Measurements from ENCODE around the gene UPP2. TPM values are rescaled to one million over a fixed set of nuclear protein-coding genes. Genes with fewer than 3 reads are reported as not detected.

UPP2 gene
- not detected for total RNA-seq

DNA sequence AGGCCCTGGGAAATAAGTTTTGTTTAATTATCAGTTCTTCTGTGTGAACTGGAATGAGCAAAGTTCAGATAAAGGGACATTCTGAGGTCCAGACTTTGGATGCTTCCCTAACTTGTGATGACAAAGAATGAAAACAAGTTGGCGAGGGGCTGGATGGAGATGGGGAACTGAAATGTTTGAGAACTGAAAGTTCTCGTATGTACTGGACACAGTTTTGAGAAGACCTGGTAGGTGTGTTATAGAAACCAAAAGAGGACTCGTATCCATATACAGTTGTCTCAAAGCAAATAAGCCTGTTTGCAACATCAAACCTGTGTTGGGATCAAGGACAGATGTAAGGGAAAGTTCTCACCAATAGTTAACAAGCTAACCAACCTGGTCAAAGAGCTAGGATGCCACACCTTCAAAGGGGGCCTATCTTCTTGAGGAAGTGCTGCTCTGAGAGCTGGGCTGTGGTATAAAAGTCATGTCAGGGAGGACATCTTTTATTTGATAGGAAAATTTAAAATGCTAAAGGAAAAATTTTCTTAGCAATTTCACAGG is at the start of gene UPP2:
TSS of gene UPP2 (plus strand) at position 493 of the 543 bp plus-strand sequence. CDS start 188 bp downstream, outside the sequence.
- no peak for ATAC-seq

DNA sequence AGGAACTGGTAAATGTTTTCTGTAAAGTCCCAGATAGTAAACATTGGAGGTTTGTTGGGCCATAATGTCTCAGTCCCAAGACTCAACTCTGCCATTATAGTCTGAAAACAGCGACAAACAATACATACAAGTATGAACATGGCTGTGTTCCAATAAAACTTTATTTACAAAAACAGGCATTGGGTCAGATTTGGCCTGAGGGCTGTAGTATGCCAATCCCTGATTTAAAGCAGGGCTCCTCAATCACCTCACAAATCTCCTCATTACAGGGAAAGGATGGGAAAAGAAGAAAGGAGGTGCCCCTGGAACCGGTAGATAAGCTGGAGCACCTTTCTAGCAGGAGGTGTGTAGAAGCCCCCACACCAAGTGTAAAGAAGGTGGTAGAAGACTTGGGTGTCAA is 48.9 kb upstream of the UPP2 start:
- no peak for ATAC-seq

DNA sequence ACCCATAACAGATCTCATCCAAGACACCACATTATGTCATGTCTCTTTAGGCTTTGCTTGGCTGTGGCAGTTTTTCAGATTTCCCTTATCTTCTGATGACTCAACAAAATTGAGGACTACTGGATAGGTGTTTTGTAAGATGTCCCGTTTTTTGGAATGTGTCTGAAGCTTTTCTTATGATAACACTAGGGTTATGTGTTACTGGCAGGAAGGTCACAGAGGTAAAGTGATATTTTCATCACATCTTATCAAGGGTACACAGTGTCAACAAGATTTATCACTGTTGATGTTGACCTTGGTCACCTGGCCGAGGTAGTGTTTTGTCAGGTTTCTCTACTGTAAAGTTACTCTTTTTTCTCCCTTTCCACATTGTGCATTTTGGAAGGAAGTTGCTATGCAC is 44.8 kb upstream of the UPP2 start:
- no peak for ATAC-seq

DNA sequence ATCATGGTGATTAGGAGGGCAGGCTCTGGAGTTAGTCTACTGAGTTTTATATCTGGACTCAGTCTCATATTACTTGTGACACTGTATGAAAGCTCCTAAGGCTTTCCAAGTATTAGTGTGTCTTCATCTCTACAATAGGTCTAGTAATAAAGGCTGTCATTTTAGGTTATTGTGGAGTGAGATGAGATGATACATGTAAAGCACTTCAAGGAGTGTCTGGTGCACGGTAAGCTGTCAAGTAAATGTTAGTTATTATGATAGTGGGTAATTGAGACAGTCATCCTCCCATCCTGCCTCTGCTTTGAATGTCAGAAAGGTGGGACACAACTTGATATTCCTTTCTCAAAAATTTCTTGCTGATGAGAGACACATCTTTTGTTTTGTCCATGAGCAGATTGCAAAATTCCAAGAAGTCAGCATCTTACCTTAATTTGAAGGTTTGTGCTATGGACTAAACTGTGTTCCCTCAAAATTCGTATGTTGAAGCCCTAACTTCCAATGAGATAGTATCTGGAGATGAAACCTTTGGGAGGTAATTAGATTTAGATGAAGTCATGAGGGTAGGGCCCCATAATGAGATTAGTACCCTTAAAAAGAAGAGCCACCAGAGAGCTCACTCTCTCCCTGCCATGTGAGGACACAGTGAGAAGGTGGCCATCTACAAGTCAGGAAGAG is 41.4 kb upstream of the UPP2 start:
- no peak for ATAC-seq

DNA sequence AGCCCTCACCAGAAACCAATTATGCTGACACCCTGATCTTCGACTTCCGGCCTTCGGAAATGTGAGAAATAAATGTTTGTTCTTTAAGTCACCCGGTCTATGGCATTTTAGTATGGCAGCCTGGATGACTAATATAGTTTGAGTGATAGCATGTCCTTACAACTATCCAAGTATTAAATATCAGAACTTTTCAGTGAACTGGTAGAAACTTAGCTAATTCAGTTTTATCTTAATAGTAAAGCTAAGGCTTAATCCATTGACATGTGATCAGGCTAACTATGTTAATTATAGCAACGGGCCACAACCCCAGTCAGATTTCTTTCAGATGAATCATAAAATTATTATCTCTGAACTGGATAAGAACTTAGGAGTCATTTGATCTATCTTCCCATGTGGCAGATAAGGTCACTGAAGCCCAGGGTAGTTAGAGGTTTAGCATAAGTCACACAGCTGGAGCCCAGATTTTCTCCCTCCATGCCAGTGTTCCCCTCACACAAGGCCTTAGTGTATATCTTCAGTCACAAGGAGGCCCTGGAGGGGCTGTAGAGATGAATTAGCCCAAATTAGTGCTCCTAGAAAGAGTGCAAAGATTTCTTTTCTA is 40.7 kb upstream of the UPP2 start:
- ATAC-seq: no peak

DNA sequence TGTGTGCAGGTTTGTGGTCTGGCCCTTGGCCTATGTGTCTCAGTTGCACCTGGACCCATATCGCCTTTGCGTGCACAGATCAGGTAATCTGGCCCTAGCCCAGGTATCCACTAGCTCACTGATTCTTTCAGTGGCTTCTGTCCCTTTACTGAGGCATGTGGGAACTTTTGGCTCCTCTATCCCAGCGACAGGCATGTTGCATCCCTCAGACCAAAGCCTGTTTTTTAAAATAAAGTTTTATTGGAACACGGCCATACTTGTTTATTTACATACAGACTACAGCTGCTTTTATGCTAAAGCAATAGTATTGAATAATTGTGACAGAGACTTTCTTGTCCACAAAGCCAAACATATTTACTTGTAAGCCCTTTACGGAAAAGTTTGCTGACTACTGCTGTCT is 39.9 kb upstream of the UPP2 start:
- ATAC-seq: no peak

DNA sequence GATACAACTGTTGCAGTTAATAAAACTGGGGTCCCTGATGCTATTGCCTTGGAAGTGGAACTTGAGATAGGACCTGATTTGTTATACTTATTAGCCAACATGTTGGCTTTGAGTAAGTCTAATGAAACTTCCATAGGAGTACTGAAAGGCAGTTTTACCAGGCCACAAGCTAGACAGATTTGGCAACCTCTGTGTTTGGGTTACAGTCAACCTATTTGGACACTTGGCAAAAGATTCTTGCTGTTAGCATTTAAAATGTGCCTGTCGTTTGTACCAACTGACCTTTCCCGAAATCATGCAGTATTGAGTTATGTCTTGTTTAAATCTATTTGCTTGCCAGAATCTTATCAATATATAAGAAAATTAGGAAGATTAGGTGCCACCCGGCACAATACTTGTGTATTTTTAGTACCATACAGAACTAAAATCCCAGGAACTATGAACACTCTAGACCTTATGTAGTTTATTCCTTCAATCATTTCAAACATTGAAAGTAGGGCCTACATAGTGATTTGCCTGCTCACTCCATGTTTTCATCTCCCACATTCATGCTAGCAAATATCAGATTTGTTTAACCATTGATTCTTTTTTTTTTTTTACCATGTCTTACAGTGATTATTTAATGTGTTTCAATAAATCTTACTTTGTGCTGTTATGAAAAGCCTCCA is 35.5 kb upstream of the UPP2 start:
- no peak for ATAC-seq

DNA sequence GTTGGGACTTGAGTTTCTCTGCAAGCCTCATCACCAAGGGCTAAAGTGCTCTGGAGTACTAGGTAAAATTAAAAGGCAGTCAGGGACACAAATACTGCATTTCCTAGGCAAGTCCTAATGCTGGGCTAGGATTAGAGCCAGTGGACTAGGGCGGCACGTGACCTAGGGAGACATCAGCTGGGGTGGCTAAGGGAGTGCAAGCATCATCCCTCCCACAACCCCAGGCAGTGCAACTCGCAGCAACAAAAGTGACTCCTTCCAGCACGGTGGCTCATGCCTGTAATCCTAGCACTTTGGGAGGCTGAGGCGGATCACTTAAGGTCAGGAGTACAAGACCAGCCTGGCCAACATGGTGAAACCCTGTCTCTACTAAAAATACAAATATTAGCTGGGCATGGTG is 30.7 kb upstream of the UPP2 start:
- no peak for ATAC-seq

DNA sequence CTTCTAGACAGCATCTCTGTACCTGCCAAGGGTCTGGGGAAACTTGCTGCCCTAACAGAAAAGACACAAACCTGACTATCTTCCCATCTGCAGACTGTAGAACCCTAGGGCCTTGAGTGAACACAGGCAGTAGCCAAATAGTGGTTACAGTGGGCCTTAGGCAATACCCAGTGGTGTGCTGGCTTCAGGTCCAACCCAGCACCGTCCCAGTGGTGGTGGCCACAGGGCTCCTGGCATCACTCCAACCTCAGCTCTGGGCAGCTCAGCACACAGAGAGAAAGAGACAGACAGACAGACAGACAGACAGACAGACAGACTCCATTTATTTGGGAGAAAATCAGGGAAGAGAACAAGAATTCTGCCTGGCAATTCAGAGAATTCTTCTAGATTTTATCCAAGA is 29.3 kb upstream of the UPP2 start:
- ATAC-seq: no peak

DNA sequence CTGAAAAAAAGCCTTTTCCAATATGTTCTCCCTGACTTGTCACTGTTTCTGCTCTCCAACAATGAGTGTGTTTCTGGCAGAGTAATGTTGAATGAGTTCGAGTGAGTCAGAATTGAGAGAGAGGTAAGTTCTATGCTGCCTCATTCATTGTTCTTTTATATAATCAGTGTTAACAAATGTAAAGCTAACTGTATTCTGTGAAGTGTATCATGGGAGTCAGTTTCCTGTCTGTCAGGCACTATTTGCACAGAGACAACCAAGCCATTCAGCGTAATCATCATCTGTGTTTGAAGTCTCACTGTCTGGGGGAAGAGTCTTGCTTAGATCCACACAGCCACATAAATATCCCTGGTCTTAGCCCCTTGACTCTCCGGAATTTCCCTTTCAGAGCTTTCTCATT is 22.0 kb upstream of the UPP2 start:
- peak; percentile 44 for ATAC-seq

DNA sequence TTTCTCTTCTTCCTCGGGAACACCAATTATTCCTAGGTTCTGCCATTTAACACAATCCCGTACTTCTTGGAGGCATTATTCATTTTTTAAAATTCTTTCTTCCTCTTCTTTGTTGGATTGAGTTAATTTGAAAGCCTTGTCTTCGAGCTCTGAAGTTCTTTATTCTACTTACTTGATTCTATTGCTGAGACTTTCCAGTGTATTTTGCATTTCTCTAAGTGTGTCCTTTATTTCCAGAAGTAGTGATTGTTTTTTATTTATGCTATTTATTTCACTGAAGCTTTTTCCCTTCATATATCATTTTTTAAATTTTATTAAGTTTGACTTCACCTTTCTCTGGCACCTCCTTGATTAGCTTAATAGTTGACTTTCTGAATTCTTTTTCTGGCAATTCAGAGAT is 13.6 kb upstream of the UPP2 start:
- no peak for ATAC-seq

DNA sequence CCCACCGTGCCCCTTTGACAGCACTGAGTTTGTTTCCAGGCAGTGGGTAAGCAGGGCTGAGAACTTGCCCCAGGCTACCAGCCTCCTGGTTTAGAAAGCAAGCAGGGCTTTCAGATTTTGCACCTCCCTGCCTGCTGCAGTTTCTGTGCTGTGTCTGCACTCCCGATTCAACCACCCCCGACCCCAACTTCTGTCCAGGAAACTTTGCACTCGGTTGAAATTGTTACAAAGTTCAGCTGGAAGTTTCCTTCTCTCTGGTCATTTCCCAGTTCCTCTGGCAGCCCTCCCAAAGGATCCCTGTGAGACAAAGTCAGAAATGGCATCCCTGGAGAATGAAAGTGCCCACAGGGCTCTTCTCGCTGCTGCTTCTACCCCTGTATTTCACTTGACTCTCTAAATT is 12.4 kb upstream of the UPP2 start:
- ATAC-seq: no peak

DNA sequence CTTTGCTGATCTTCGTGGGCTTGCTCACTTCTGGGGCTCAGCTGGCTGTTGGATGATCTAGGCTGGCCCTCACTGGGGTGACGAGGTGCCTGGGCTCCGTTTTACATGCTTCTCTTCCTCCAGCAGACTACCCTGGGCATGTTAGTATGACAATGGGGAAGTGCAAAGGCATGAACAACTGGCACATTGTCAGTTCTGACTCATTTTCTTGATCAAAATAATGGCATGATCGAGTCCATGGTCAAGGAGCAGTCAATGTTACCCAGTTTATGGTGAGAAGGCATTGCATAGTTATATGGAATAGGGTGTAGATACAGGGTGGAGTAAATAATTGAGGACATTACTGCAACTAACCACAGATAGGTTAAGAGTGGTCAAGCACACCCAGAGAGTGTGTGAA is 10.0 kb upstream of the UPP2 start:
- ATAC-seq: peak; percentile 32

DNA sequence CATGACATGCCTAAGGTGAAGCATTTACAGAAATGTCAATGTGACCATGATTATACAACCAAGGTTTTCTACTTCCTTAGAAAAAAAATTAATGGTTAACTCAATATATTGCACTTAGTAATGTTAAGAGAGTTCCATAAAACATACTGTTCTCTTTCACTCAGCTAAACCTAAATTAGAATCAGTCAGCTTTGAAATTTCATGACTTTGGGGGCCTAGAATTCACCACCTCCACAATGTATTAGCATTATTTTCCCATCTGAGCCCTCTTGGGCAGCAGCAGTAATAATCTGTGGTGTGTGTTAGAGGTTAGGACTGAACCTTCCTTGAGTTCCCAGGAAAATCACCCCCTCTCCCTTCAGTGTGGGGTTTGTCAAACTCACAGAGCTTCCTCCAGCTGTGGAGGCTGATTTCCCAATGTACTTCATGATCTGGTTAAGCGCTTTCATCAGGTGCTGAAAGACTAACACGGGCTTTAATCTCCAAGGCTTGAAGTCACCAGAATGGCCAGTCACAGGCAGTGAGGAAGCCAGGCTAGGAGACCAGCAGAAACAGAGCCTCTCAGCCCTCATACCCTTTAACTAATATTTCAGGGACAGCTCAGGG is 7.1 kb upstream of the UPP2 start:
- no peak for ATAC-seq

DNA sequence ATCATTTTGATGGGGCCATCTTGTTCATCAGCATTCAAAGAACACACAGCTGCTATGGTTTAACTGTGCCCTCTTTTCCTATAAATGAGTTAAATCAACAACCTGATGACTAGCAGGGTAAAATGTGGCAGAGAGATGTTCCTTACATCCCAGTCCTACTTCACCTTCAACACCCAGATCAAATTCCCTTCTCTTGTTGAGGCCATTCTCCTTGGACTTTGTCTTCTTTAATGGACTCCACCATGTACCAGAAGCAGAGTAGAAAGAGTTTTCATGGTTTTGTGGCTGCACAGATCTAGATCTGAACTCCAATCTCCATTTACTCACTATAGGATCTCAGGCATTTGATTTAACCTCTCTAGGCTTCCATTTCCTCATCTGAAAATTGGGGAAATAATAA is 6.4 kb upstream of the UPP2 start:
- no peak for ATAC-seq

DNA sequence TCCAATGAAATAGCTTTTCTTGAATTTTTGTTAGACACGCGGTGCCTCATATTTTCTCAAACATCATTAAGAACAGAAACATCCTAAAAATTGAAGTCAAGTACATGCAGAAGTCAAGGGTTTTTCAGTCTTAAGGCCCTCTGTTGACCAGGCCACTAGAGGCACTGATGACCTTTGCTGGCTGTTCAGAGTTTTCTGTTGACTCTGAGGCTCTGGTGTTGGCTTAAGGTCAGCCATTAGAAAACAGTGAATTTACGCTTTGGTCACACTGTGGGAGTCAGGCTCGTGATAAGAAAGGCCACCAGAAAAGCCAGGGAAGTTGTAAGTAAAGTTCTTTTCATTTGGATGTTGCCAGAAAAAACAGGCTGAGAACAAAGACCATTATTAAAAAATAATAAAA is 5.8 kb upstream of the UPP2 start:
- no peak for ATAC-seq

DNA sequence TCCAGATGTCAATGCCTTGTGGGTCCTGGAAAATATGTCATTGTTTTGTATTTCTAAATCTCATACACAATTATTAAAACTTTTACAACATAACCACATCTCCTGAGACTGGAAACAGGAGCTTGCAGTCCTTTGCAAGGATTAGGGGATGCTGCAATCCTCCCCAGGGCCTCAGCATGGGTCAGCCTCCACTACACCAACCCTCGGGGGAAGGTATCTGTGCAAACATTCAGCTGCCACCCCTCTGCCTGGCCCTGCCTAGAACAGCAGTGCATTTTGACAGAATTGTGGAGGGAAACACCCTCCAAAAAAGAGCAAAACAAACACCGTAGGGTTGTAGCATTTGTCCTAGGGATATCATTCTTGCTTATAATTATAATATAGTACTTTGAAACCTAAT is 4.2 kb upstream of the UPP2 start:
- no peak for ATAC-seq

DNA sequence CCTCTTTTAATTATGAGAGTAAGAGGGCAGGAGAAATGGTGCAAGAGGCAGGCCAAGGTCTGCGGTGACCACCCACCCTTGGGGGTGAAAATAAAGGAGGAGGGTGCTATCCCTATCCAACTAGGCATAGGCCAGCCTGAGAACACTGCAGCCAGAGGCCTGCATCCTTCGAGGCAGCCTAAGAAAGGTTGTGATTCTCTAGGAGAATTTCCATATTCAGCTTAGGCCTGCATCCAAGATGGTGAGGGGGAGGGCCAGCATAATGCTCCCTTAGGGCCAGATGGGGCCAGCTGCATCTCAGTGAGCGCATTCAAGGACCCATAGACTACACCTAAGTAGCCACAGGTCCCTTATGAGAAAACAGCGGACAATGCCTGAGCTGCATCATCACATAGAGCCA is 3.5 kb upstream of the UPP2 start:
- no peak for ATAC-seq

DNA sequence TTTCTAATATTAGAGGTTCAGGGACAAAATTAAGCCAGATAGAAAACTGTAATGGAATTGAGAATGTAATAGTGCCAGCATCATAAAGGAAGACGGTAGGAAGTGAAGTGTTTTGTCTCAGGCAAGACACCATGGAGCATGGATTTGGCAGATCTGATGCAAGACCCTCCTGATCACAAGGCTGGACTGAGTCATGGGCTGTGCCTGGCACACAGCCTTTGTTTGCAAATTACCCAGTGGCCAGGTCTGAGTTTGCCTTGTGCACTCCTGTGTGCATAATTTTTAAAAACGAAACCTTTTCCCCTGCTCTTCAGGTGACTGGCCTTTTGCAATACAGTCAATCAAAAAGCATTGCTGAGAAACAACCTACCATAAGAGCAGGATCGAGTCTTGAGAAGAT is 2.0 kb upstream of the UPP2 start:
- ATAC-seq: peak; percentile 35

DNA sequence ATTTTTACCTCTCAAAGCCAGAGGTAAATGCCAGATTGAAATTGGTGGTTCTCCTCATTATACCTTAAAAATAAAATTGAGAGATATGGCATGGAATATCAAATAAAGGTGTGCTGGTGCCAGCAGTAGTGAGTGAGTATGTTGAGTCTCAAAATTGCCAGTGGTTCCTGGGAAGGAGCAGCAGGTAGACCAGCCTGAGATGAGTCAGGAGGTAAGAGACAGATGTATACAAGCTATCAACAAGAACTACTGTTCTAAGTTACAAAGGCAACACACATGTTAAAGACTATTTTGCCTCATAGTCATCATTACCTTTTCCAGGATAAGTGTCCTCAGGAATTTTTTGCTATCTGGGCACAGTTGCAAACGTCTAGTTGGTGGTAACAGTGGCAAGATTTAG is 1.3 kb upstream of the UPP2 start:
- no peak for ATAC-seq

DNA sequence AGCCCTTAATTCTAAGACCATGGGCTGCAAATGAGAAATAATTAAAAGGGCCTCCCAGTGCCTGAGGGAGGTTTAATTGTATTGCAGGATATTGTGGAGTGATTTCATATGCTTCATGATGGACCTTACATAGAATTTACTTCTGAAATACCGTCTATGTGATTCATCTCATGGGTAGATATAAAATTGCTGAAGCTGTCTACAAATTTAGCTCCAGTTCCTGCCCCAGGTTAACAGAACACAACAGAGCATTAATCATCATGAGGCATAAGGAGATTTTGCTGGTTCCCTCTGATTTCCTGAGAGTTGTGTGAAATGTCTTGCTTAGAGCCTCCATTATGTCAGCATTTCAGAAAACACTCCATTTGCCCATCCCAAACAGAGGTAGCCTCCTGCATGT is 770 bp downstream of the UPP2 start:
- ATAC-seq: no peak

DNA sequence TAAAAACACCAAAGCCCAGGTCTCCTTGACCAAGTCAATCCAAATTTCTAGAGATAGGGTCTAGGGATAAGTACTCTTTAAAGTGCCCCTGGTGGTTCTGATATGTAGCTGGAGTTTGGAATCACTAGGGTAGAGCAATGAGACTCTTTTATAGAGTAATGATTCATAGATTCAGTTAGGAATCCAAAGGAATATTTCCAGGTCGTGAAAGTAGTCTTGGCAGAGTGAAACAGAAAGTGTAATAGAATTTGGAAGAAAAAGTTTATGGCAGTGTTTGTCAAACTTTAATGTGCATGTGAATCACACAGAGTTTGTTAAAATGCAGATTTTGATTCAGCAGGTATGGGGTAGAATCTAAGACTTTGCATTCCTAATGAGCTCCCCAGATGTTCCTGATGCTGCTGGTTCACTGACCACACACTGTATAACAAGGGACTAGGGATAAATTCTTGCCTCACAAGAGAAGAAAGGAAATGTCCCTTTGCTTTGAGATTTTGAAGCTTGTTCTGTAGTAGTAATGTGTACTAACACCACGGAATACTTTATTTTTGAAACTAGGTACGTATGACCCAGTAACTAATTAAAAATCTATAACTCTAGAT is 1.8 kb downstream of the UPP2 start:
- no peak for ATAC-seq

DNA sequence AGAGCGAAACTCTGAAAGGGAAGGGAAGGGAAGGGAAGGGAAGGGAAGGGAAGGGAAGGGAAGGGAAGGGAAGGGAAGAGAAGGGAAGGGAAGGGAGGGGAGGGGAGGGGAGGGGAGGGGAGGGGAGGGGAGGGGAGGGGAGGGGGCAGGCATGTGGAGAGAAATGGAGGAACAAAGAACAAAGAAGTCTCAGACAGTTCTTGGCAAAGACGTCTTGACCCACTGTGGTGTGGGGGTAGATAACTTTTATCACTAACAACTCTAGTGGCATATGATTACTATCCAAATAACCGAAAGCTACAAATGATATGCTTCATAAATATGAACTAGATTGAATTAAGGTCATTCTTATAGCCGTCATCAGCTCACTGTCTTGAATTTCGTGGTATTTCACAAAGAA is 3.2 kb downstream of the UPP2 start:
- no peak for ATAC-seq
